ENCODE data around the gene CYFIP1.

Gene CYFIP1

GRCh38 chr15:22819651-22820050 is 160.5 kb downstream of the CYFIP1 start:
- DNase-seq (ENCODE audit: low spot score) (no peak), FAIRE-seq (no peak)
